SK-N-SH (cell line): ENCODE data around the gene WWC2.

ENCODE experiments used
- CTCF ChIP-seq: fragments of 200-600 bp; sonication (generic); IDR thresholded peaks from 2 replicates; pipeline ENCODE4 v1.6.1; 2017; ENCODE audit warnings: antibody characterized with exemption, mild to moderate bottlenecking, moderate library complexity
- ELF1 ChIP-seq: IDR thresholded peaks from 2 replicates; pipeline ENCODE4 v1.4.0; 2012
- EP300 ChIP-seq, 2 experiments: IDR thresholded peaks; 2 replicates each; pipeline versions ENCODE4 v1.4.0 to v1.6.1; 2012; ENCODE audit warnings: borderline replicate concordance in 1 of 2, low read depth in 1 of 2, low read length in 1 of 2
- EZH2phosphoT487 ChIP-seq: fragments of 200-600 bp; sonication (generic); IDR thresholded peaks from 2 replicates; pipeline ENCODE4 v1.6.1; 2017; ENCODE audit warnings: low read depth, mixed run types, mild to moderate bottlenecking, antibody characterized with exemption, moderate library complexity, borderline replicate concordance
- FOXJ3 ChIP-seq: sonication (generic); formaldehyde crosslinking; IDR thresholded peaks from 2 replicates; pipeline ENCODE4 v1.5.1; 2020; ENCODE audit warnings: mild to moderate bottlenecking, missing genetic modification reagents
- PBX3 ChIP-seq: IDR thresholded peaks from 2 replicates; pipeline ENCODE4; 2012
- POLR2AphosphoS5 ChIP-seq: IDR thresholded peaks from 2 replicates; pipeline ENCODE4 v1.6.1; 2012; ENCODE audit warnings: low read depth, low read length
- RAD21 ChIP-seq: IDR thresholded peaks from 2 replicates; pipeline ENCODE4 v1.6.1; 2012; ENCODE audit warnings: mild to moderate bottlenecking, low read length
- RFX5 ChIP-seq: IDR thresholded peaks from 2 replicates; pipeline ENCODE4 v1.6.1; 2012; ENCODE audit warnings: mild to moderate bottlenecking, improper control_type of control experiment, low read length
- USF2 ChIP-seq: fragments of 150-350 bp; IDR thresholded peaks from 2 replicates; pipeline ENCODE4 v1.6.1; 2017; ENCODE audit warnings: antibody characterized with exemption, low read length, low read depth, borderline replicate concordance
- YY1 ChIP-seq: IDR thresholded peaks from 2 replicates; pipeline ENCODE4 v1.4.0; 2012; ENCODE audit warnings: low read depth, mild to moderate bottlenecking
- ZBTB33 ChIP-seq: IDR thresholded peaks from 2 replicates; pipeline ENCODE4 v1.4.0; 2012; ENCODE audit warnings: low read depth, borderline replicate concordance

GRCh38 chr4:183348136-183348535, 249.1 kb downstream of the WWC2 start:
- no peak for TF ChIP-seq CTCF
- TF ChIP-seq RAD21 = no peak
- TF ChIP-seq RFX5 = no peak
- TF ChIP-seq USF2 = no peak
- TF ChIP-seq EZH2phosphoT487 = no peak
- no peak for TF ChIP-seq POLR2AphosphoS5
- TF ChIP-seq FOXJ3 (CRISPR knock-in tag) = no peak
- no peak for TF ChIP-seq YY1
- no peak for TF ChIP-seq PBX3
- no peak for TF ChIP-seq ELF1
- TF ChIP-seq ZBTB33 = no peak
- no peak for TF ChIP-seq EP300 (IDR thresholded peaks at IDR 0.05; ENCODE audit: borderline replicate concordance in 1 of 2, low read depth in 1 of 2, low read length in 1 of 2)
